GM12801 (cell line): Measurements from ENCODE around the gene TRDN.

Experiments used
- TF ChIP-seq, protein P1 (sequence below): IDR thresholded peaks from one replicate; pipeline ENCODE4 v1.5.1; 2011; ENCODE audit warnings: control low read depth; ENCODE audit not compliant: insufficient read length; ENCODE audit errors: extremely low read depth

TRDN gene

DNA sequence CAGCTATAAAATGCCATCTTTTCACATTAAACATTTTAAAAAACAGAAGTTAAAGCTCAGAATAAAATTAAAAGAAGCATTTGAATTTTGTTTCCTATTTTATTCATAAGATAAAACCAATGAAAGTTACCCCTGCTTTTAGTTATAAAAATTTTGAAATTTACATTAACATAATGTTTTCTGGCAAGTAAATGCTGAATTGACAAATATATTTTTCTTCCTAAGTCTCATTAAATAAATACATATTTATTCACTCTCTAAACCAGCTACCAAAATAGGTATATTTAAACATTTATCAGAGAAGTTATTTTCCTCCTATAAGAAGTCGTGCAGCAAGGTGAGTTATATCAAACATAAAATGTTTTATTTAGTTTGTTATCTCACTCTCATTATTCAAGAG is 213.6 kb downstream of the TRDN start:
- TF ChIP-seq, protein P1, sequence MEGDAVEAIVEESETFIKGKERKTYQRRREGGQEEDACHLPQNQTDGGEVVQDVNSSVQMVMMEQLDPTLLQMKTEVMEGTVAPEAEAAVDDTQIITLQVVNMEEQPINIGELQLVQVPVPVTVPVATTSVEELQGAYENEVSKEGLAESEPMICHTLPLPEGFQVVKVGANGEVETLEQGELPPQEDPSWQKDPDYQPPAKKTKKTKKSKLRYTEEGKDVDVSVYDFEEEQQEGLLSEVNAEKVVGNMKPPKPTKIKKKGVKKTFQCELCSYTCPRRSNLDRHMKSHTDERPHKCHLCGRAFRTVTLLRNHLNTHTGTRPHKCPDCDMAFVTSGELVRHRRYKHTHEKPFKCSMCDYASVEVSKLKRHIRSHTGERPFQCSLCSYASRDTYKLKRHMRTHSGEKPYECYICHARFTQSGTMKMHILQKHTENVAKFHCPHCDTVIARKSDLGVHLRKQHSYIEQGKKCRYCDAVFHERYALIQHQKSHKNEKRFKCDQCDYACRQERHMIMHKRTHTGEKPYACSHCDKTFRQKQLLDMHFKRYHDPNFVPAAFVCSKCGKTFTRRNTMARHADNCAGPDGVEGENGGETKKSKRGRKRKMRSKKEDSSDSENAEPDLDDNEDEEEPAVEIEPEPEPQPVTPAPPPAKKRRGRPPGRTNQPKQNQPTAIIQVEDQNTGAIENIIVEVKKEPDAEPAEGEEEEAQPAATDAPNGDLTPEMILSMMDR = no peak

DNA sequence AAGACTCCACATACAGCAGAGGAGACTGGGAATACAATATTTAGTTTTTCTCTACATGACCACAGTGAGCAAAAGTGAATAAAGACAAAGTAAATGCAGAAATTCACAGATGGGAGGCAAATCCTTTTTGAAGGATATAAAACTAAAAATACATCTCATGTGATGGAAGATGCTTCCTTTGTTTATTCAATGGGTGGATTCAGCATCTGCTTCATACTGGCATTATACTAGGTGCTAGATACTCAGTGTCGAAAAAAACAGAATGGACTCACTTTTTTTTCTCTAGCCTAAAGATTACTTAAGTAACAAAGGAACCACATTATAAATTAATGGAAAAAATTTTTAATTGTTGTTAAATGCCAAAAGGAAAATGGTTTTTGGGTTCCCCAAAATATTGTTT is 216.2 kb downstream of the TRDN start:
- TF ChIP-seq, protein P1 = no peak

DNA sequence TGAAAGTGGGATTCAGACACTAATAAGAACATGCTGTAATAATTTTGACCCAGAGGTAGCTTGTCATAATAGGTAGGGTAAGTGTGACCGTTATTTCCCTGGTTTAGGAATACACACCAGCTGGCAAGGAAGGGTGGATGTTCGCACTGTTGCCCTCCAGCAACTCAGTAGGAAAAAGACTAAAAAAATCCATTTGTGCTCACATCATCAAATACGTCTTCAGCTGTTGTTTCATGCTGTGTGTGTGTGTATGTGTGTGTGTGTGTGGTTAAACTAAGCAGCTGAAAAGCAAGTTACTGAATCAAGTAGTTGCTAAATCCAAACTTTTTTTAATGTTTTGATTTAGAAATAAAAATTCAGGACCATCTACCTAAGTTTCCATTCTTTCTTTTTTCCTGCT is 218.7 kb downstream of the TRDN start:
- TF ChIP-seq, protein P1 = no peak

DNA sequence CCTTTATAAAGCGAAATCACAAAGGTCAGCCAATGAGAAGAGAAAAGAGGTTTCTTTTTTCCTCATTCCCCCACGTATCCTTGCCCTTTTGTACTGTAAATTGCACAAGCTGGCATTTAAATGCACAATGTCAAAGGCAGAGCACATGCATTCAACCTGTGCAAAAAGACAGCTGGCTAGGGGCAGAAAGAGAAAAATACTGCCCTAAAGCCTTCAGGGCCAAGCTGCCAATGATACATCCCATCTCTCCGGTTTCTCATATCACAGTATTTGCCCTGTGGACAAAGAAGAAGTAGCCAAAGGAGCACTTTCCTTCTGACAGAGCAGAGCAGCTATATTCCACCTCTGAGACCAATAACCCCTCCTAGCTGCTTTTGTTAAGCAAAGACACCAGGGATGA is 219.2 kb downstream of the TRDN start:
- TF ChIP-seq, protein P1 = no peak

DNA sequence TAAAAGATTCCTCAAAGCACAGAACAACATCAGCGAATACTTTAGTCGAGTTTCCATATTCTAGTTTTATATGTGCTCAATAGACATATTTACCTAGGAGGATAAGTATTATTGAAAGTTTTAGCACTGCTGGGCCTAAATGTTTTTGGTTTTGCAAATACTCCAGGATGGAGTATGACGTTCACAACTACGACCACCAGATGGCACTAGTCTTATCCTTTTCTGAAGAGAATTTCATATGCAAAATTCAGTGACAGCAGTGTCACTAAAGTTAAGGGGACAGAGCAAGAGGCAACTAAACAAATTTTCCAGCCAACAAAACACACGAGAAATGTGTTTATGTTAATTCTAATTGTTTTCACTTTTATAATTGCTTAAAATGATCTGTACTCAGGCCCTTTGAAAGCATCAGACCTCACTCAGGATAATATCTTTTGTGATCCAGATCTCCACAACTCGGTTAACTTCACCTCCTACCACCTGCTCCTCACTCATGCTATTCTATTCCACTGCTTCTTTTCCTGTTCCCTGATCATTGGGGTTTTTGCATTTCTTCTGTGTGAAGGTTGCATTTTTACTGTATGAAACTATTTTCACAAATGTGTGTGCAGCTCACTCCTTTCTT is 220.8 kb downstream of the TRDN start:
- TF ChIP-seq, protein P1 = no peak

DNA sequence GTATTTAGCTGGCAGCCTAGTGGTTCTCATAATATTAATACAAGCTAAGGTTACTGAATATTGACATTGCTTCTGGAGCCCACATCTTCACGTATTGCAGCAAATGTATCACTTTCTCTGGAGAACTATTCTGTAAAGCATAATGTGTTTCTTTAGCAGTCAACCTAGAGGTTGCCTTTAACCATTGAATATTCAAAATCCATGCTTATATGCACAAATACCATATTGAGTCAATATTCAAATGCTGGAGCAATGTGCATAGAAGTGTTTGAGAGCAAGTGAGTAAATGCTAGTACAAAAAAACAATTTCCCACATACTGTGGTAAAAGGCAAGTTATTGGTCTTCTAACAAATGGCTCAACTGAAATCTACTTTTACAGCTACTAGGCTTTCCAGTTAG is 231.8 kb downstream of the TRDN start:
- TF ChIP-seq, protein P1 = no peak

DNA sequence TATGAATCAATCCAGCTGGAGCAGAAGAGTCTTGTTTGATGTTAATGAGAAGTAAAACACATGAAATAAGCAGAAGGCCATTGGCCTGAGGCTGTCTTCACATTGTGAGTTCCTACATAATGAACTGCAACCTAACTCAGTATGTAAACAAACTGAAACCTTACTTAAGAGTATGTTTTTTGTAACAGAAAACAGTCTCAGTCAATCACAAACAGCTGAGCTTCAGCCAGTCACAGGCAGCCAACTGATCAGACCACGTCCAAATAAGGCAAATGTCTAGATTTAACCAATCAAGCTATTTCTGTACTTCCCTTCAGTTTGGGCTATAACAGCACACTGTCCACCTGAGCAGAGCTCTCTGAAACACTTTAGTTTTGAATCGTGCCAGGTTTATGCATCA is 234.7 kb downstream of the TRDN start:
- TF ChIP-seq, protein P1 = no peak

DNA sequence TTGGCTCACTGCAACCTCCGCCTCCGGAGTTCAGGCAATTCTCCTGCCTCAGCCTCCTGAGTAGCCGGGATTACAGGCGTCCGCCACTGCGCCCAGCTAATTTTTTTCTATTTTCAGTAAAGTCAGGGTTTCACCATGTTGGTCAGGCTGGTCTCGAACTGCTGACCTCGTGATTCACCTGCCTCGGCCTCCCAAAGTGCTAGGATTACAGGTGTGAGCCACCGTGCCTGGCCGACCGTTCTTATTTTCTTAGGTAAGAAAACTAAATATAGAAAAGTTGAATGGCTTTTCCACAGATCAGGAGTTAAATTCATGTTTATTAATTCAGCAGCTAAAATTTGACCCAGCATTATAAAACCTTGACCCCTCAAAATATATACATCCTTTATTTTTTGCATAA is 238.7 kb downstream of the TRDN start:
- TF ChIP-seq, protein P1 = no peak
